GM13977 (cell line): ENCODE results near the gene DIP2B.

Experiments
- DNase-seq: peaks from one replicate; pipeline ENCODE4 v3.0.0; 2012; ENCODE audit warnings: low spot score
- in situ Hi-C: fragments of 300-500 bp; cut with MboI; formaldehyde crosslinking; loops from one replicate; pipeline ENCODE4 v1.12.0; 2022; ENCODE audit warnings: low sequenced_read_pairs, low pct_unique_long_range_greater_than_20kb, mixed read lengths, inconsistent platforms; ENCODE audit not compliant: unreplicated experiment
- TF ChIP-seq, protein P1 (sequence below): IDR thresholded peaks from 2 replicates; pipeline ENCODE4 v1.5.1; 2012; ENCODE audit warnings: mild to moderate bottlenecking, control low read depth; ENCODE audit not compliant: insufficient read depth; ENCODE audit errors: extremely low read depth, missing control alignments

Gene DIP2B

DNA sequence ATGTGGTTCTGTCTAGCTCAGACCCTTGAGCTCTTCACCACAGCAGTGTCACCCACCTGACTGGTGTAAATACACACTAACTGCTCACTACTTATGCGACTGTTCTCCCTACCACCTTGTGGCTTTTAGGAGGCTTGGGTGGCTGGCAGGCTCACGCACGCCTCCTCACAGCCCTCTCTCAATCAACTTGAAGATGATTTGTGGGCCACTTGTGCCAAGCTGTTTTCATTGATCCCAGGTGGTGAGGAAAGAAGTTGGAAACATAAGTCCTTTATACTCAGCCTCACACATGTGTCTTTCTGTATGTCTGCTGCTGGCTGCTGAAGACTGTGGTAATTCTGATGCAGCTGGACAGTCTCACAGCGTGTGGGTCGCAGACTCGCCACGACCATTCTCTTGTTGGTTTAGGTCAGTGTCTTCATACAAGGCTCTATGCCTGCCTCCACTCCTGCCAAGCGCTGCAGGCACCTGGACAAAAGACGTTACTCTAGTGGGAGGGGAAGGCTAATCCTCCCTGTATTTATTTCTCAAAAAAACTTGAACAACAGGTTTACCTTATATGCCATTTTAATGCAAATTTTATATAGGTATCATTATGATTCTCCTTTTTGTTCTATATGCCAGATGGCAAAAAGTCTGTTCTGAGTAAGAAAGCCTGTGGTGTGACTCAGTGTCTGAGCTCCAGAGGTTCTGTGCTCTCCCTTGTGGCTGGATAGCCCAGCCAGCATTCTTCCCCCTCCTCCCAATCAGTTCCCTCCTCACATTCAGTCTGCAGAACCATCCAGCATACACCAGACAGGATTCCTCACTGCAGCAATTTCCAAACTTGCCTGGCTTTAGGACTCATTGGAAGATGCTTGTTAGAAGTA is 115.6 kb downstream of the DIP2B start:
- TF ChIP-seq, protein P1, sequence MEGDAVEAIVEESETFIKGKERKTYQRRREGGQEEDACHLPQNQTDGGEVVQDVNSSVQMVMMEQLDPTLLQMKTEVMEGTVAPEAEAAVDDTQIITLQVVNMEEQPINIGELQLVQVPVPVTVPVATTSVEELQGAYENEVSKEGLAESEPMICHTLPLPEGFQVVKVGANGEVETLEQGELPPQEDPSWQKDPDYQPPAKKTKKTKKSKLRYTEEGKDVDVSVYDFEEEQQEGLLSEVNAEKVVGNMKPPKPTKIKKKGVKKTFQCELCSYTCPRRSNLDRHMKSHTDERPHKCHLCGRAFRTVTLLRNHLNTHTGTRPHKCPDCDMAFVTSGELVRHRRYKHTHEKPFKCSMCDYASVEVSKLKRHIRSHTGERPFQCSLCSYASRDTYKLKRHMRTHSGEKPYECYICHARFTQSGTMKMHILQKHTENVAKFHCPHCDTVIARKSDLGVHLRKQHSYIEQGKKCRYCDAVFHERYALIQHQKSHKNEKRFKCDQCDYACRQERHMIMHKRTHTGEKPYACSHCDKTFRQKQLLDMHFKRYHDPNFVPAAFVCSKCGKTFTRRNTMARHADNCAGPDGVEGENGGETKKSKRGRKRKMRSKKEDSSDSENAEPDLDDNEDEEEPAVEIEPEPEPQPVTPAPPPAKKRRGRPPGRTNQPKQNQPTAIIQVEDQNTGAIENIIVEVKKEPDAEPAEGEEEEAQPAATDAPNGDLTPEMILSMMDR: no peak
- in situ Hi-C loops: no loop called here
- no peak for DNase-seq

DNA sequence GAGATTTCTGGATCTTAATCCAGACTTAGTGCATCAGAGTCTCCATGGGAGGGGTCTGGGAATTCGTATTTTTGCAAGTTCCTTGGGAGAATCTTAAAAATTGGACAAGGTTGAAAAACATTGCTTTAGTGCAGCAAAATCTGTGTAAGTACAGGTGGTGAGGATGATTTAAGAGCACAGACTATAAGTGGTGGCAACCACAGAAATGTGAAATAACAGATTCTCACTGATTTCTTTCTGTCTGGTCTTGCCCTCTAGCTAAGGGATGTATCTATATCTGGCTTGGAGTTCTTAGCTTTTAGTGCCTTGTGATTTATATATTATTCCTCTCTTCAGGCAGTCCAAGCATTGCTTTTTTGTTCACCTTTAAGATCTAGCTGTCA is 116.2 kb downstream of the DIP2B start:
- in situ Hi-C loops: no loop called here
- TF ChIP-seq, protein P1: no peak
- DNase-seq: no peak

DNA sequence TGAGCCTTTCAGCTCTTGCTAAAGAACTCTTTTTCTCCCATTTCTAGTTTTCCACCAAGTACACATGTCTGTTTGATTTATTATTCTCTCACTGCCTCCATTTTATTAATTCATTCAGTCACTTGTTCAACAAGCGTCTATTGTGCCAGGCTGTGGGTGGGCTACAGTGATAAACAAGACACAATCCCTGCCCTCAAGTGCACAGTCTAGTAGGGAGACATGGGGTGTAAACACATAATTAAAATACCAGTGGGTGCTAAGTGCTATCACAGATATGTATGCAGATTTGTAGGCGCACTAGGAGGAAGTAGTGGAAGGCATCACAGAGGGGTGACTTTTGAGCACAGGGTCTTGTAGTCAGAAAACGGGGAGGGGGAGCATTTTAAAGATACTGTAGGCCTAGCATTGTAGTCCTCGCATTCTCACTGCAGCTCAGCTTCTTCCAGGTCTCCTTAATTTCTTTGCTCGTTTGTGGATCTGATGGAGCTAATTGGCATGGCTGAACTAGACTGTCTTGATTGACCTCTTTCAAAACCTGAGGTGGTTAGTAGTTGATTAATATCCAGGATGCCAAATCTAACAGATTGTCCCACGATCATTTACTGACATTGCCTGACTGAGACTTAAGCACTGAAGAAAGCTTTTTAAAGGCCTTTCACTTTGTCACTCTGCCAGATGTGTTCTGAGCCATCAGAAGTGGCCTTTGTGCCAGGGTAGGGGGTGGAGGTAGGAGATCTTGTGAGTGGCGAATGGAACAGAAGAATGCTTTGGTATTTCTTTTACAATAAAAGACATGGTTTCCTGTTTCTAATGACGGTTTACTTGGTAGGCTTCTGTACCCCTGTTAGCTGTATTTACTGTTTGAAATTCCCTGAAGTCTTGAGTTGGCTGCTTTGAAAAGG is 116.9 kb downstream of the DIP2B start:
- no peak for DNase-seq
- in situ Hi-C loops: no loop called here
- TF ChIP-seq, protein P1: no peak

DNA sequence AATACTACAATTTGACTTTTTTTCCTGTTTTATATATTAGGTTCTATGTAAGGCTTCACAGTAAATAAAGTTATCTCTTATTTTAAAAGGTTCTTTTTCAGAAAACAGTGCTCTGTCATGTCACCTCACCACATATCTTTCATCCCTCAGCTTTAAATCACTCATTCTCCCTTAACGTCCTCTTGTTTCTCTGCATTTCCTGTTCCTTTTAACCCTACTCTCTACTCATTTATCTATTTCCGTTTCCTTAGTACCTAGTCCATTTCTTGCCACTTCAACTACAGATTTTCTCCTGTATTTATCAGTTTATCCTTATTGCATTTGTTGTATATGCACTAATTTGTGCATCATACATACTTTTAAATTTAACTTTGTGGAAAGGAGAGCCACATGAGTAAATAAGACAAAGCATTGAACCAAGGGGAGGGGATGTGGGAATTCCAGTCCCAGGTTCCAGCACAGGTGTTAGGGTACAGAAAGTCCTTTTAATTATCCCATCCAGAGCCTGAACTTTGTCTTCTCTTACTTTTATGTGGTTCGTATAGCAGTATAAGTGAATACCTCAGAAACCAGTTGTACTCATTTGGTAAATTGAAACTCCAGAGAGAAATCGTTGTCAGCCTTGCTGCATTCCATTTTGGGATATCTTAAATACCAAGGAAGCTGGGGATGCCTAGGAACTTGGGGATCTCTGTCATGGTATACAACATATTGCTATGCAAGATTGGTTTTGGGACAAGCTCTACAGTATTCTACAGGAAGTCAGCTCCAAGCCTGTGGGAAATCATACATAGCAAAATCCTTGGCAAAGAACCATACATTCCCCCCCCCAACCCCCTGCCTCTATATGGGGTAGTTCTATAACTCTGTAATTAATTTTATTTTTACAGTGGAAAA is 120.5 kb downstream of the DIP2B start:
- in situ Hi-C loops: no loop called here
- TF ChIP-seq, protein P1: no peak
- no peak for DNase-seq

DNA sequence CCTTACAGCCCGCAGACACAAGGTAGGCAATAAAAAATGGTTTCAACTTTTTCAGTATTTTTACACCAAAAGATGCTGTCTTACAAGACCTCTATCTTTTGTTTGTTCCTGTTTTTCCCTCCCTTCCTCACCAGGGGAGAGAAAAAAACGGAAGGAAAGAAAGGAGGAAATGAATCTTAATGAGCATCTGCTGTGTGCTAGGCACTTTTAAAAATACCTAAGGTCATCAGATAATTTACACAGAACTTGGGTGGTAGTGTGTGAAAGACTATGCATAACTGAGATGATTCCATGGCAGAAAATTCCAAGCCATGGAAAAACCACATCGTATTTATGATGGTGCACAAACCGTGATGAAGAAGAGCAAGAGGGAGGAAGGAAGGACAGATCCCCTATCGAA is 121.2 kb downstream of the DIP2B start:
- TF ChIP-seq, protein P1: no peak
- in situ Hi-C loops: no loop called here
- no peak for DNase-seq

DNA sequence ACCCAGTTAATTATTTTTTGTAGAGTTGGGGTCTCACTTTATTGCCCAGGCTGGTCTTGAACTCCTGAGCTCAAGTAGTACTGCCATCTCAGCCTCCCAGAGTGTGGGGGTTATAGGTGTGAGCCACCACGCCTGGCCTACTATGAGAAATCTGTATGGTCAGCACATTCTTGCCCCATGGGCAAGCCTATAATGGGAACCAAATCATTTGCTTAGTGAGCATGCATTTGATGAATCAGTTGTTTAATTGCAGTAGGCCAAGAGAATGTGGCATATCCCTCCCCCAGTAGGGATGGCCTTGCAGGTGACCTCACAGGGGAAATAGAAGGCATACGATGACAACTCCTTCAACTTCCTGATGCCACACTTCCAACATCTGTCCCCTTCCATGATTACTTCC is 122.7 kb downstream of the DIP2B start:
- in situ Hi-C loops: no loop called here
- TF ChIP-seq, protein P1: no peak
- no peak for DNase-seq
